Loucy (cell line): Measurements from ENCODE around the gene SPC24.

ENCODE experiments used
- EZH2phosphoT487 ChIP-seq: fragments of 200-600 bp; IDR thresholded peaks from 2 replicates; pipeline ENCODE4 v1.6.1; 2018; ENCODE audit warnings: antibody characterized with exemption, mild to moderate bottlenecking, moderate library complexity, borderline replicate concordance
- TF ChIP-seq, protein P1 (sequence below): fragments of 200-600 bp; sonication (generic); conservative IDR thresholded peaks from 2 replicates; pipeline ENCODE4 v1.5.1; 2014; ENCODE audit warnings: mild to moderate bottlenecking, antibody characterized with exemption, low read length

DNA sequence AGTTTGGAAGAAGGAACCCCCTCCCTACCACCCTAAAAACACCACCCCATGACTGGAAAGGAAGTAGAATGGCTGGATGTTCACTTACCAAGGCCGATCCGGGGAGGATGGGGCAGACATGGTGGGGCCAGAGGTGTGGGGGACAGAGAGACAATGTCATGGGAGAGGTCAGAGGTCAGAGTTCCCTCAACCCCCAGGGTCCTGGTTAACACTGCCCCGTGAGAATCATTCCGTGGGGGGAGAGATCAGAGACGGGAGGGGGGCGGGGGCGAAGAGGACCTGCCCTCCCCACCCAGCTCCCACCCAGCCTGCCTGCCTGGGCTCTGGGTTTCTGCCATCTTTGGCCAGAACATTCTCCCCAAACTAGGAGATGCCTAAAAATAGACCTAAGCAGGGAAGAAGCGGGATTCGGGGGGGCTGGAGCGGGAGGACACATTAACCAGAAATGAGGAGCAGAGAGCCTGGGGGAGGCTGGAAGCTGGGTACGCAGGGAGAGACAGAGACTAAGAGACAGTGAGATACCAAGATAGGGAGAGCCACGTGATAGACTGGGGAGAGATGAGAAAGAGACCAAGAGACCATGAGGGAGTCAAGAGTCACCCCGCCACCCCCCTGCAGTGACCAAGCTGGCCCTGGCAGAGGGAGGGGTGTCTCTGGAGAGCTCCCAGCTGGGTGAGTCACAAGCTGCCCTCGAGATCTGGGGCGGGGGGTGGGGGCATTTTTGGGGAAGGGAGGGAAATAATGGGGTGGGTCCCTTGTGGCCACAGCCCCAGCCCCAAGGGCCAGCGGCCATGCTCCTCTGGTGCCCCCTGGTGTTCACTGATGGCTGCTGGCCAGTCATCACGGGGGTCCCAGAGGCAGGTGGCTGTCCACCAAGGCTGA is 47.9 kb upstream of the SPC24 start:
- TF ChIP-seq, protein P1, sequence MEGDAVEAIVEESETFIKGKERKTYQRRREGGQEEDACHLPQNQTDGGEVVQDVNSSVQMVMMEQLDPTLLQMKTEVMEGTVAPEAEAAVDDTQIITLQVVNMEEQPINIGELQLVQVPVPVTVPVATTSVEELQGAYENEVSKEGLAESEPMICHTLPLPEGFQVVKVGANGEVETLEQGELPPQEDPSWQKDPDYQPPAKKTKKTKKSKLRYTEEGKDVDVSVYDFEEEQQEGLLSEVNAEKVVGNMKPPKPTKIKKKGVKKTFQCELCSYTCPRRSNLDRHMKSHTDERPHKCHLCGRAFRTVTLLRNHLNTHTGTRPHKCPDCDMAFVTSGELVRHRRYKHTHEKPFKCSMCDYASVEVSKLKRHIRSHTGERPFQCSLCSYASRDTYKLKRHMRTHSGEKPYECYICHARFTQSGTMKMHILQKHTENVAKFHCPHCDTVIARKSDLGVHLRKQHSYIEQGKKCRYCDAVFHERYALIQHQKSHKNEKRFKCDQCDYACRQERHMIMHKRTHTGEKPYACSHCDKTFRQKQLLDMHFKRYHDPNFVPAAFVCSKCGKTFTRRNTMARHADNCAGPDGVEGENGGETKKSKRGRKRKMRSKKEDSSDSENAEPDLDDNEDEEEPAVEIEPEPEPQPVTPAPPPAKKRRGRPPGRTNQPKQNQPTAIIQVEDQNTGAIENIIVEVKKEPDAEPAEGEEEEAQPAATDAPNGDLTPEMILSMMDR = peak; percentile 79
- no peak for TF ChIP-seq EZH2phosphoT487
